Ramos (cell line): Measurements from ENCODE around the gene TOB1.

Experiments
- in situ Hi-C: fragments of 300-500 bp; cut with MboI; formaldehyde crosslinking; loops from one replicate; pipeline ENCODE4 v1.14.3; 2022; ENCODE audit warnings: low sequenced_read_pairs; ENCODE audit not compliant: unreplicated experiment

Gene TOB1

DNA sequence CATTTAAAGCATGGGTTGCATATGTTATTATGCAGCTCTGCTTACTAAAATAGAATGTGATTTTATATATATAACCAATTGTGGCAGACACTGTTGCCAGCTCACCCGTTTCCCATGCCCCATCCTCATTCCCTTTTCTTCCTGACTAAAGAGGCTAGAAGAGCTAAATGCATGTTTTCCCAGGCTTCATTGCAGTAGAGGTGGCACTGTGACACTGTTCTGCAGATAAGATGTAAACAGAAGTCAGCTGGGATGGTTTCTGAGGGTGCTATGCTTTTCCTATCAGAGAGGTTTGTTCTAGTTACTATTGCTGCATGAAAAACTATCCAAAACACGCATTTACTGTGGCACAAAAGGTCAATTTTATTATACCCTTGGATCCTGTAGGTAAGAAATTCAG lies 5.7 kb upstream of the TOB1 start:
- in situ Hi-C loops = loop anchor here (25.0 kb wide), 1 partner anchor 290 kb away; the partner anchor contains the start of genes NME1 and NME2

DNA sequence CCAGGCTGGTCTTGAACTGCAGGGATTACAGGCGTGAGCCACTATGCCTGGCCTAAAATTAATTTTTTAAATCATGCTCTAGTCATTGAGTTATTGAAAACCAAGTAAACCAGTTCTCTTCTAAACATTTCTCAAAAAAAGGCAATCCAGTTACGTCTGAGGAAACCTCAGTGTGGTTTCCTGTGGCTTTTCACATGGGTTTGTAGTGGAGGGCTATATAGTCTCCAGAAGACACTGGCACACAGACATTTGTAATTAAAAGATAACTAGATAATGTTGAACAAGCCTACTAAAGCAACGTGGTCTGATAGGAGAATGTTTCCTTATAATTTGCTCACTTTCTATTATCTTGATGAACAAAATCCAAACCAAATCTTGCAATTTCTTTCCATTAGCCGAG lies 5.2 kb upstream of the TOB1 start:
- in situ Hi-C loops = loop anchor here (25.0 kb wide), 1 partner anchor 291 kb away; the partner anchor contains the start of genes NME1 and NME2

DNA sequence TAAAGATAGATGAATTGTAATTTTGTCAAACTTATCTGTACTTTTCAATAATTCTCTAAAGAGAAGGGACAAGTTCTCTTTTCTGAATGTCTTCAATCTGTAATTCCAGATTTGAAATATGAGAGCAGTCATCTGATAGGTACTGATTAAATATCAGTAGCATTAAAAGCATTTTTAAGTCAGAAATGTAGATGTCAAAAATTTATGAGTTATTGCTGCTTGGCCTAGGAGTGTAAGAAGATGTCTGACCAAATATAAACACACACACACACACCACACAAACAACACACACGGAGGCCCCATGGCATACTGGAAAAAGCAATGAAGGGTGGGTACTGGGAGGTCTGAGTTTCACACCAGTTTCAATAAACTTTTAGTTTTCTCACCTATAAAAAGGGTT lies 2.4 kb upstream of the TOB1 start:
- in situ Hi-C loops = loop anchor here (25.0 kb wide), 1 partner anchor 294 kb away; the partner anchor contains the start of genes NME1 and NME2

DNA sequence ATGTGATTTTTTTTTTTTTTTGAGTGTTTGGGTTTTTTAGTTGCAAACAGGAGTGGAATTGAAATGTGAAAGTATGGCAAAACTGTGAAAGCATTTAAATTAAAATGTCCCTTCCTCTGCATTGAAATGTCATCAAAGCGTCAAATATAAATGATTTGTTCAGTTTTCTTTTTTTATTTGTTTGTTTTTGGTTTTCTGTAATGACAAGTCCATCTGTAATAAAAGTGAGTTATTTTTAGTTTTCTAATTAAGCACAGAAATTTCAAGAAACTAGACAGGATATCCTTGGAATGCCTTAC lies 1.9 kb upstream of the TOB1 start:
- in situ Hi-C loops = loop anchor here (25.0 kb wide), 1 partner anchor 294 kb away; the partner anchor contains the start of genes NME1 and NME2

DNA sequence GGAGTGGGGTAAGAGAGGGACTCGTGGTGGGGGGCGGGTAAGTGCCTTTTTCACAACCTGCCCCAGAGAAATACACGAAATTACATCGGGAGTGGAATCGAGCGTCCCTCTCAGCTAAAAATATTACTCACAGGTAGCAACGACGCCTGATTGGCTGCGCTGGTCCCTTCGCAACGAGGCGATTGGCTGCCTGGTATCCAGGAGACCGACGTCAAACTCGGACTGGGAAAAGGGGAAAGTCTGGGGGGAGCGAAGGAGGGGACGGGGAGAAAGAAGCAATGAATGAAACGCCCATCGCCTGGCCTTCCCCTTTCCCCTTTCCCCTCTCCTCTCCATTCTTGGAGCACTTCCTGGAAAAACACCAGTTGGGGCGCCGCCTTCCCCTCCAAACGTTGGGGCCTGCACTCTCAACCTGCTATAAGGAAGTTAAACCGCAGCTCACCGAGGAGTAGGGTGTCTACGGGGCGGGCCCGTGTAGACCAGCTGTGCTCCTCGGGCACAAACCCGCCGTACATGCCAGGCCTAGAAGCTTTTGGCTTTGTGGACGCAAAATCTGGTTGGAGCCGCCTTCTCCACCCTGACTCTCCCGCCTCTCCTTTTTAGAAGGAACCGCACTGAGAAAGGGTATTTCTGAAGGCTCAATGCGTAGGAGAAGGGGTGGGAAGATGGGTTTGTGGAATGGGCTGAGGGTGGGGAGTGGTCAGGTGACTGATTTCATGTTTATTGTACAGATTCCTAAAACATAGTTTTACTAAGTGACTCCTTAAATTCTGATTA lies 1.4 kb upstream of the TOB1 start:
- in situ Hi-C loops = loop anchor here (25.0 kb wide), 1 partner anchor 295 kb away; the partner anchor contains the start of genes NME1 and NME2

DNA sequence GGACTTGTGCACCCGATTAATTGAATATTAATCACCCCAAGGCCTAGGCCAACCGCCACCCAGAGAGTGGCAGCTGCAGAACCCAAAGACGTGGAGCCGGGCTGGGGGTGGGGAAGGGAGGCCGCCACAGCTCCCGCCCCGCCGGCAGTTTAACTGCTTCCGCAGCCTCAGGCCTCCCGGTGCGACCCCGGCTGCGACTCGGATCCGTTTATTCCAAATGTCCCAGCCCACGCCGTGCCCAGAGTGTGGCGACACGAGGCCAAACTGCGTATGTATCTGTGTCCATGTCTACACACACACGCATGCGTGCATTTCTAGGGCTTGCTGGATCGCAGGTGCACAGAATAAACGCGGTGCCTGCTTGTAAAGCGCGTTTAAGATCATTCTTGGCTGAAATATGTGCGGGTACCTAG lies 802 bp upstream of the TOB1 start:
- in situ Hi-C loops = loop anchor here (25.0 kb wide), 1 partner anchor 295 kb away; the partner anchor contains the start of genes NME1 and NME2

DNA sequence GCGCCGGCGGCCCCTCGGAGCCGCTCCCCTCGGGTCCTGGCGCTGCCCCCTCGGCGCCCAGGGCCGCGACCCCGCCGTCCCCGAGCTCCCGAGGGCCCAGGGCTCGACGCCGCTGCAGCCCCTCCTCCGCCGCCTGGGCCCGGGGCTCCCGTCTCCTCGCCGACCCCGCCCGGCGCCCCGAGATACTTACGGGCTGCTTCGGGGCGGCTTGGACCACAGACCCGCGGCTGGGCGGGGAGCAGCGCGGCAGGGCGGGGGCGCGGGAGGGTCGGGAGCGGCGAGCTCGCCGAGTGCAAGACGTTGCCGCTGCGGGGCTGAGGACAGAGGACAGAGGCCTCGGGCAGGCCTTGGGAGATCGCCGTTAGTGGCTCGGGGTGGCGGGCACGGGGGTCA lies 290 bp downstream of the TOB1 start:
- in situ Hi-C loops = loop anchor here (25.0 kb wide), 1 partner anchor 296 kb away; the partner anchor contains the start of genes NME1 and NME2

DNA sequence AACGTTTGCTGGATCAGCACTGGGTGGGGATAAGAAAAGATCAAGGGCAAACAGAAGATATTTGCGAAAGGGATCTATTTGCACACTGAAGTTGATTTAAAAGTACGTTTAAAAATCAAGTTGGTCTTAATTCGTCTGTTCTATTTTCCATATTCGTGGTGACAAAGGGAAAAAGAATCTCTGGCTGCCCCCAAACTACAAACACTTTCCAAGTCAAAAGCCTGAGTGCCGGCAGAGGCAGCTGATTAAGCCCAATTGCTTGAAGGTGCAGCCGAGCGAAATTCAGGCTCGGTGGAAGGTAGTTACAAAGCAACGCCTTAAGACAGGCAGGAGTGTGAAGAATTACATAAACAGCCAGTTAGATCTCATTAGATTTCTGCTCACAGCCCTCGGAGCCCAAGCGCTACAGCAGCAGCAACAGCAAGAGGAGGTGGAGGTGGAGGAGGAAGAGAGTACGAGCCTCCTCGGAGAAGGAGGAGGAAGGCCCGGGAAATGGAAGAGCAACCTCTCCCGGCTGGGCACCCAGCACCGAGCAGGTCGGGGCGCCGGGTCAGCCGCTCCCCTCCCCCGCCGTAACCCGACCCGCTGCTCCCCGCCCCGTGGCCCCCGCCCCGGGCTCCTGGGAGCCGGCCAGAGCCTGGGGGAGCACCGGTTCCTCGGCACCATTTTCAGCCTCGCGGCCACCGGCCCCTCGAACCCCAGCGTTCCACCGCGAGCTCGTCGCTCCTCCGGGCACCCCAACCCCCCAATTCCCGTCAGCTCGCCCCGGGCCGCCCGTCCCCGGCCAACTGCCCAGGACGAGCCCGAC lies 890 bp downstream of the TOB1 start:
- in situ Hi-C loops = loop anchor here (25.0 kb wide), 1 partner anchor 297 kb away; the partner anchor contains the start of genes NME1 and NME2

DNA sequence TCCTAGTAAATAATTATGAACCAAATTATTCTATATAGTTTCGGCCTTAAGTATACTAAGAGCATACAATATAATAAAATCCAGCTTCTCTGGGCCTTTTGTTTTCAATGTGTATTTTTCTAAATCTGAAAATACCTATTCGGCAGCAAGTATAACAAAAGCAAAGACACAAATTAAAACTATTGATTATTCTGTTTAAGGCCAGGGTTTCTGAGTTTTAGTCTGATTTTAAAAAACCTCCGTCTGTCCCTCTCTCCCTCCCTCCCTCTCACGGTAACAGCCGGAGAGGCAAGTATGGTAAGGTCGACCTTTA lies 1.5 kb downstream of the TOB1 start:
- in situ Hi-C loops = loop anchor here (25.0 kb wide), 1 partner anchor 298 kb away; the partner anchor contains the start of genes NME1 and NME2

DNA sequence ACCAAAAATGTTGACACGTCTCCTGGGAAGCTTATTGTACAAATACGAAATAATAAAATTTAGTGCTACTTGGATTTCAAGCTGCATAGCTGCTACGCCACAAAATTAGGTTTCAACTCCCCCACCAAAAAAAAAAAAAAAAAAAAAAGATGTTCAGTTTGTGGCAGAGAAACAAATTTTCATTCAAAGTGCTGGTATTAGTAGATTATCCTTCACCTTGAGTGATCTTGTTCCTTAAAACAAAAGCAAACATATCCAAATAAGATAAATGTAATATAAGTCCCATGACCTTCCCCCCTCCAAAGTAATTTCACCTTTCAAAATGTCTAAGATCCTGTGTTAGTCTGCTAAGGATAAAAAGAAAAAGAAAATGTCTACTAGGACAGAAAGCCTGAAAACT lies 2.2 kb downstream of the TOB1 start:
- in situ Hi-C loops = loop anchor here (25.0 kb wide), 1 partner anchor 298 kb away; the partner anchor contains the start of genes NME1 and NME2

DNA sequence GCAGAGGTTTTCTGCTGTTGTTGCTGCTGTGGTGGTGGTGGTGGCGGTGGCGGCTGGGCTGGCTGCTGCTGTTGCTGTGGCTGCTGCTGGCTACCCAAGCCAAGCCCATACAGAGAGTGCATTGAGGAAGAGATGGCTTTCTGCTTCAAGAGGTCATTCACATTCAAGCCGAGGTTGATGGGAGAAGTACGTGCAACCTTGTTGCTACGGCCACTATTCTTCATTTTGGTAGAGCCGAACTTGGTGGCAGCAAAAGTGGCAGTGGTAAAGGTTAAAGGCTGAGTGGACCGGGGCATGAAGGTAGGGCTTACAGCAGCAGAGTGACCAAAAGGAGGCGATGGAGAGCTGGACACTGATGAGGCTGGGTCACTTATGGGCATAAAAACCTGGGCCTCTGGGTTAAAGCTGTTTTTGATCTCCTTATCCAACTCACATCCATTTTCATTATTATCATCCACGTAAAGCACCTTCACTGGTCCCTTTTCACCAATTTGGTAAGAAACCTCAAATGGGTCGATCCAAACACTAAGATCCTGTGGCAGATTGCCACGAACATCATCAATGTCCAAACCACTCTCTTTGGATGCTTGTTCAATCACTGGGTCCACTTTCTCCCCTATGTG lies 2.8 kb downstream of the TOB1 start:
- in situ Hi-C loops = loop anchor here (25.0 kb wide), 1 partner anchor 299 kb away; the partner anchor contains the start of genes NME1 and NME2

DNA sequence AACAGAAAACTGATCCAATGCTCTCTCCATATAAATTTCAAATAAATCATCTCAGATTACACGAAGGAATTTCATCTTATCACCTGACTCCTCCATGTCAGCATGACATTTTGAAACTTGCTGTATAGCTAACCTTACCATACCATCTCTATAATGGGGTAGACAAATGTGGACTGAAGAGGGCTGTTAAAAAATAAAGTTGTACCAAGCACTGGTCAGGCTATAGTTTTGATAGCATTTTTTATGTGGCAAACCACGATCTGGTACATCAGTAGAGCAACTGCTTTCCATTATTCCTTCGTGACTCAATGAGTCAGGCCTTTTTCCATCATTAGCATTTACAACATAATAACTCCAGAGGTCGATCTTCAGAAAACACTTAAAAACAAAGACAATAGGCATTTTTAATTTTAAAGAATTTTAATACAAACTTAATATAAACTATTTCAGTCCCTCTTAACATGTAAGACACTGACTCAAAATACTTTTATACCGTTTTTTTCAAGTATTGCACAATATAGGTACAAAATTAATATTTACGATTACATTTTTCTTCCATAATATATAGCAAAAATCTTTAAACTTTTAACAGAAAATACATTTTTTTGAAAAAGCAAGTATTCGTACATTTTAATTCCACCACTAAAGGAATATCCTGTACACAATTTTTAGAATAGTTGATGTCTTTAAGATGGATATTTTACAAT lies 4.2 kb downstream of the TOB1 start:
- in situ Hi-C loops = loop anchor here (25.0 kb wide), 1 partner anchor 300 kb away; the partner anchor contains the start of genes NME1 and NME2

DNA sequence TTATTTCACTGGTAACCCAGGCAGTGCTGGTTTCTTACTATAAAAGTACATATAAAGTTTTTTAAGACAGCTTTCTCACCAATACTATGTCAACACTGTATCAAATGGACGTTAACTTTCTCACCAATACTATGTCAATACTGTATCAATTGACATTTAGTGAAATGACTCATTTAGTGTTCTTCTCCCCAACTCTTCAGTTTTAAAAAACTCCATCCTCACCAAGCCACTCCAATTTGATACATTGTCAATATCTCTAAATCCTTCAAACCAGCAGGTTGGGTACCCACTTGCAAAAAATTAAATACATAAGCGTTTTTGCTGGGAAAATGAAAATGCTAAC lies 4.8 kb downstream of the TOB1 start:
- in situ Hi-C loops = loop anchor here (25.0 kb wide), 1 partner anchor 301 kb away; the partner anchor contains the start of genes NME1 and NME2

DNA sequence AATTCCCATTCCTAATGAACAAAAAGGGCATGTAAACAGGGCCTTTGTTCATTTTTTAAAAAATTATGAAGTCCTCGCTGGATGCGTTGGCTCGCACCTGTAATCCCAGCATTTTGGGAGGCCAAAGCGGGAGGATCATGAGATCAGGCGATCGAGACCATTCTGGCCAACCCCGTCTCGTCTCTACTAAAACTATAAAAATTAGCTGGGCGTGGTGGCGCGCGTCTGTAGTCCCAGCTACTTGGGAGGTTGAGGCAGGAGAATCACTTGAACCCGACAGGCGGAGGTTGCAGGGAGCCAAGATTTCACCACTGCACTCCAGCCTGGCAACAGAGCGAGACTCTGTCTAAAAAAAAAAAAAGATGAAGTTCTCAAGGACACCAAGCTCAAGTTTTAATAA lies 6.4 kb downstream of the TOB1 start:
- in situ Hi-C loops = loop anchor here (25.0 kb wide), 1 partner anchor 303 kb away; the partner anchor contains the start of genes NME1 and NME2

DNA sequence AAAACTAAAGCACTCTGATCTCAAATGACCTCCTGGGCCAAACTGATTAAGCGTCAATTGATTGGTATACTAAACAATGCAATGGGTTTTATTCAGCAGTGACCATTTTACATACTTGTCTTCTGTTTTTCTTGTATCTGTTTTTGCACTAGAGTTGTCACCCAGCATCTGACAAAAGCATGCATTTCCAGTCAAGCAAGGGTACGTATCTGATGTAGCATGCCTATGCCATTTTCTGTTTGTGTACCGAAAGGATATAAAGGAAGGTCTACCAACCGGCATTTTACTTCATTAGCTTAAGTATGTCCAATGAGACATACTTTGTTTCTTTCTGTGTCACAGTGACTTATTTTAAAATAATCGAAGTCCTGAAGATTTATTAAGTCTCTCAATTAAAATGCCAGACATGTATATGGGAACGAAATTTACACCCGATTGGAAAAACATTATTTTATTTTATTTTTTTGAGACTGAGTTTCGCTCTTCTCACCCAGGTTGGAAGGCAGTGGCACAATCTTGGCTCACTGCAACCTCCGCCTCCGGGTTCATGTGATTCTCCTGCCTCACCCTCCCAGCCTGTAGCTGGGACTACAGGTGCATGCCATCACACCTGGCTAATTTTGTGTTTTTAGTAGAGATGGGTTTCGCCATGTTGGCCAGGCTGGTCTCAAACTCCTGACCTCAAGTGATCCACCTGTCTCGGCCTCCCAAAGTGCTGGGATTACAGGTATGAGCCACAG lies 7.5 kb downstream of the TOB1 start:
- in situ Hi-C loops = loop anchor here (25.0 kb wide), 1 partner anchor 304 kb away; the partner anchor contains the start of genes NME1 and NME2

DNA sequence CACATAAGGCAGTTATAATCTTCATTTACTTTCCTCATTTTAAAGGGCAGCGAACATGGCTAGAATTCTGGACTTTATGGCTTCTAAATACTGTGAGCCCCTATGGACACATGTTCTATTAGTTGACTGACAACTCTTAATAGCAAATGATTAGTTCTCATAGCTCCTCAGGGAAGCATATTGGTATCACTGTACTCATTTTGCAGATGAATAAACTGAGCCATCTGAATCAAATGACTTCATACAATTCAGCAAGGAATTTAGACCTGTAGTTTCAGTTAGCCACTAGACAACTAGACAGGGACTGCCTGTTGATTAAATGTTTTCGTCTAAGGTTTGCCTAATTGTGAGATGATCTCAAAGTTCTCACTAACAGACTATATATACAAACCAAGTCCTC lies 9.7 kb downstream of the TOB1 start:
- in situ Hi-C loops = loop anchor here (25.0 kb wide), 1 partner anchor 306 kb away; the partner anchor contains the start of genes NME1 and NME2

DNA sequence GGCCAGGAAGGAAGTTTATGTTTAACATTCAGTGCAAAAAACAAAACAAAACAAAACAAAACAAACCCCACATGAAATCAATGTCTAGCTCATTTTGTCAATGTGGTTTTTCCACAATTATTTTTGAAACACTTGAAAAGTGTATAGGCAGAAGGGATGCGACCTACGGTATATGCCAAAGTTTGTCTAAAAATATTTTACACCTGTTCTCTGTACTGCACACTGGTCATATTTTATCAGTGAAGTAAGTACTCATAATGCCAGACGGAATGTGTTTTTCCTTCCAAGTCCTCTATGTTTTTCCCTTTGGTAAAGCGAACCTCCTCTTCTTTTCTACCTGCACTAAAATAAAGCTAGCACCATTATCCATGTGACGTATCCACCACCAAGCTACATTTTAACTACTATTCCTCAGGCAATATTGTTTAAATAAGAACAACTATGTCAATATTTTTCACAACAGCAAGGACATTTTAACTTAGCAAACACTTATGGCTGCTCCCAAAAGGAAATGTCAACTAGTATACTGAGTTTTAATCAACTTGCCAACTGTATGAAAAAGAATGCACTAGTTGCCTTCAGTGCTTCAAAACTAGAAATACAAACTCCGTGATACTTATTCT lies 10.3 kb downstream of the TOB1 start:
- in situ Hi-C loops = loop anchor here (25.0 kb wide), 1 partner anchor 306 kb away; the partner anchor contains the start of genes NME1 and NME2

DNA sequence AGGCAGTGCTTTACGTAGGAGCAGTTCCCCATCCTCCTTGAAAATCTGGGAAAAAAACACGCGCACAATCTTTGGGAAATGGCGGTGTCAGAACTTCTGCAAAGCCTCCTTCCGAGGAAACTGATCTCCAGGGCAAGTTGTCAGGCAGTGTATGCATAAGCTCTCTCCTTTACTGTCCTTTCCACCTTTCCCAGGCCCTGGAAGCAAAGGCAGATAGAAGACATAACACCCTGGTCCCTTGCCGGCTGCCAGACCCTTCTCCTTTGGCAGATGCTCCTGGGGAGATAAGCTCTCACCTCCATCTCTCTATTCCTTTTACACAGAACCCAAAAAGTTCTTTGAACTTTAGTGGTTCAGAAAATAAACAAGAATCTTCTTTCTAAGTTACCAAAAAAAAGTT lies 12.4 kb downstream of the TOB1 start:
- in situ Hi-C loops = loop anchor here (25.0 kb wide), 1 partner anchor 309 kb away; the partner anchor contains the start of genes NME1 and NME2
